Fibroblast of skin of right quadriceps (primary cell): Measurements from ENCODE around the gene CADM2.
"Not testable (repeated sequence)": the region's sequence is repeated elsewhere in the genome, so short reads cannot be mapped to it uniquely, and the experiment has no call there.

Experiments used
- DNase-seq: peaks from one replicate; pipeline ENCODE4 v3.0.0-alpha.2; 2013

The CADM2 gene

GRCh38 chr3:85846940-85847339 is 888.2 kb downstream of the CADM2 start:
- no peak for DNase-seq

DNA sequence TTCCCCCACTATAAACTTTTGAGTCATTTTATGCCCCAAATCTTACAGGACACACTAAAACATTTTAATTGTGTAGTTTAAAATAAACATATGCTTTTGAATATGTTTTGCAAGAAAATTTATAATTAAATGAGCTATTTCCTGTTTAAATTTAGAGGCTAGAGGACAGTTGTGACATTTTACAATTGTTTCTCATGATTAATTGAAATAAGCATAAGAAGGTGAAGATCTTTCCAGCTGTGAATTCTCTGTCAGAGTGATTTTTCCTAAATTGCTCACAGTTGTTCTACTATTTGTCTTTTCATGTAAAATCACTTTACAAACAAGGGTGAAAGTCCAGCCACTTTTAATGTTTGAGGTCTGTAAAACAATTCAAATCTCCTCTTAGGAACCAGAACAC is 892.3 kb downstream of the CADM2 start:
- no peak for DNase-seq

GRCh38 chr3:85853805-85854204 is 895.0 kb downstream of the CADM2 start:
- no peak for DNase-seq

DNA sequence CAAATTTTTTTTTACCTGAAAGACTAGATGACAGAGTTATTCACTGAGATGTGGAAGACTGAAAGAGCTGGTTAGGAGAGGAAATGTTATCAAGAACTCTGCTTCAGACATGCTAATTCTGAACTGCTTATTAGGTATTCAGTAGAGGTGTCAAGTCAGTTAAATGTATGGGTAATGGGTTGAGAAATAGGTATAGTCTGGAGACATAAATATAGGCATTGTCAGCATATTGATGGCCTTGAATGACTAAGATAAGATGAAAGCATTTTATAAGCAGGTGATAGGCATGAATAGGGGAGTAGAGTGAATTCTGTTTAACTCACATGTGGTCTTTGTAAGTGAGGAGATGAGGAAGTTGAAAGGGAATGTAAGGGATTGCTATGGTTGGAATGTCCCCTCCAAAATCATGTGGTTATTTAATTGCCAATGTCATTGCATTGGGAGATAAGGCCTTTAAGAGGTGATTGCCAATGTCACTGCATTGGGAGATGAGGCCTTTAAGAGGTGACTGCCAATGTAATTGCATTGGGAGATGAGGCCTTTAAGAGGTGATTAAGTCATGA is 904.2 kb downstream of the CADM2 start:
- no peak for DNase-seq

- no peak for DNase-seq
Observed at GRCh38 chr3:85864896-85865295, 906.1 kb downstream of the CADM2 start.

GRCh38 chr3:85867072-85867471 is 908.3 kb downstream of the CADM2 start:
- no peak for DNase-seq

DNA sequence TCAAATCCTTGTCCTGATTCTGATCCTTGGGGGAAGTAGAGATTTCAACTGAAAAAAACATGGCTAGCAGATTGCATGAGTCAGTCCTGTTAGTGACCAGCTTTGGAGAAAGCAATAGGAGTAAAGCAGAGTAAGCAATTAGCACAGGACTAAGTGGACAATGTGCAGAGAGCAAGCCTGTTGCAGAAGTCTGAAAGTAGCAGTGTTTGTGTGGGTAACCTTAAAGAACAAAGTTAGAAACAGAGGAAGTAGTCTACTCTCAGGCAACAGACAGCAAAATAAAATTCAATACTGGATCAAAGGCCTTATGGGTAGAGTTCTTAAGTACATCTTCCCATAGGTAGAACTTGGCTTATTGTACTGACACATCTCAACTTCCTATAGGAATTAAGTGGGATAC is 916.8 kb downstream of the CADM2 start:
- DNase-seq = no peak

DNA sequence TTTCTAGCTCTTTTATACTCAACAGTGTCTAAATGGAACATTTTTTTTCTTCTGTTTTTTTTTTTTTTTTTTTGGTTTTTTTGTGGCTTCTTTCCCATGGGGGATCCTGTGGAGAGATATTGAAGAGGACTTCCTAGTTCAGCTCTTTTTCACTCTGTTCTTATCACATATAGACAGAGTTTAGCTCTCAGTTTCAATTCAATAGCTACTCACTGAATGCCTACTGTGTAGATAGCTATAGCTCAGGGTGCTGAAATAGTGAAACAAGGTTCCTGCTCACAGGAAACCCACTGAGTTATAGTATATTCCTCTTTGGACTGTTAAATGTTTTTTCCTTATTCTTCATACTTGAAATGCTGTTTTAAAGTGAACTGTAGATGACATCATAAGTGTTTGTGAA is 918.8 kb downstream of the CADM2 start:
- no peak for DNase-seq

- DNase-seq = no peak
Observed at GRCh38 chr3:85881833-85882393, 923.1 kb downstream of the CADM2 start.

- no peak for DNase-seq
Observed at GRCh38 chr3:85890043-85890555, 931.3 kb downstream of the CADM2 start.

GRCh38 chr3:85903434-85903833 is 944.6 kb downstream of the CADM2 start:
- DNase-seq = no peak

DNA sequence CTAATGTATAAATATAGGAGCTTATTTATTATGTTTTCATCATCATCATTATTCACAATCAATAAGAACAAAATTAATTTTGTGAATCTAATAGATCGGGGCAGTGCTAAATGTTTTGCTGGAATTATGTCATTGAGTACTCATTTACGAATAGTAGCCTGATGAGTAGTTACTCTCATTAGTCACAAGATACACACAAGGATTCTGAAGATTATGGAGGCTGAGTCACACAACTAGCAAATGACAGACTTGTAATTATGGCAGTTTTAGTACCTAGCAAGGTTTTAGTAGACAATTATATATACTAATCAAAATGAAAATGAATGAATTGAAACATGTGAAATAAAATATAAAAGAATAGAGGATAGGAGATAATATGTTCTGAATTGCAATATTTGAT is 954.2 kb downstream of the CADM2 start:
- peak; percentile 38 for DNase-seq

GRCh38 chr3:85922374-85922773 is 963.6 kb downstream of the CADM2 start:
- DNase-seq = no peak

GRCh38 chr3:85930718-85931117 is 971.9 kb downstream of the CADM2 start:
- no peak for DNase-seq

- DNase-seq = no peak
Observed at GRCh38 chr3:85933326-85933725, 974.5 kb downstream of the CADM2 start.

DNA sequence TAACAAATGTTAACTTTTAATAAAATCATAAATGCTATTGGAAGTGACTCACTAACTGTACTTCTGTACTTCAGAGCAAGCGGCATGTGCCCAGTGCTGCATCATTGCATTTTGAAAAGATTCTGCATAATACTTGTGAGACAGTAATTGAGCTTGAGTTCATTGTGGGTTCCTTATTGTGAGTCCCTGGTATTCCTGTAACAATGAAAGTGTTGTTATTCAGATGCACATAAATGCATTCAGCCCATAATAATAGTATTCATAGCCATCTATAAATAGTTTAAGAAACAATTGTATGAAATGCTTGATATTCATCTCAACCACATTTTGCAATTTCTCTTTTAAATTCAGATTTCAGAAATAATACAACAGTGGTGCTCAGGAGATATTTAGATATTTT is 976.4 kb downstream of the CADM2 start:
- DNase-seq = no peak

DNA sequence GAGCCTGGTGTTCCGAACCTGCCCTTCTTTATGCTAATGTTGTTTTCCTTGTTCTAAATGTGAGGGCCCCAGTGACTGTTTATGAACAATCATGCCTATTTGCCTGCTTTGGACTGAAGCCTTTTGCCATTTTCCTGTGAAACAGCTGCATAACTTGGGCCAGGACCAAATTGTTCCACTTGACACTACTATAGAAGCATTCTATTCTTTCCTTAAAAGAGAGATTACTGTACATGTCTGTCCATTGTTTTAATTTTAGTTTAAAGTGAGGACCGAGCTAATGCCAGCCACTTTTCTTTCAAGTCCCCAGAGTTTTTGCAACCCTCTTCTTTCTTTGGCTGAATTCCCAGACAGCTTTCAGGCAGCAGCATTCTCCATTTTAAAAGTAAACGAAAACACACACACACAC is 980.3 kb downstream of the CADM2 start:
- DNase-seq = peak; percentile 2

DNA sequence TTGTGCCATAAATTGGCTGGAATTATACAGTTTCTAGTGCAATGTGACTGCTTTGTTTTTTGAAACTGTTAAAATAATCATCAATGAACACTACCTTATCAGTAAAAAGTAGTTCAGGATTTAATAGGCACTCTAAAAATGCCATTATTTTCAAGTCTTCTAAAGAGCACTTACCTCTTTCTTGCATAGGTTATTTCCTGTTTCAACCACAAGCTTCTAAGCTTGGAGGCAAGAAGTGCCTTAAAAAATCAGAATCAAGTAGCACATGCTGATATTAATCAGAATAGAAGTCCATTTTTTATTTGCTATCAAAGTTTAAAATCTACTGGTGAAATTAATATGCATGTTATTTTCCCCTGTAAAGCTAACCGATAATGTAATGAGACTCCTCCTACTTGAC is 991.6 kb downstream of the CADM2 start:
- DNase-seq = no peak

GRCh38 chr3:85960793-85961192 is 1002.0 kb downstream of the CADM2 start:
- DNase-seq = no peak

DNA sequence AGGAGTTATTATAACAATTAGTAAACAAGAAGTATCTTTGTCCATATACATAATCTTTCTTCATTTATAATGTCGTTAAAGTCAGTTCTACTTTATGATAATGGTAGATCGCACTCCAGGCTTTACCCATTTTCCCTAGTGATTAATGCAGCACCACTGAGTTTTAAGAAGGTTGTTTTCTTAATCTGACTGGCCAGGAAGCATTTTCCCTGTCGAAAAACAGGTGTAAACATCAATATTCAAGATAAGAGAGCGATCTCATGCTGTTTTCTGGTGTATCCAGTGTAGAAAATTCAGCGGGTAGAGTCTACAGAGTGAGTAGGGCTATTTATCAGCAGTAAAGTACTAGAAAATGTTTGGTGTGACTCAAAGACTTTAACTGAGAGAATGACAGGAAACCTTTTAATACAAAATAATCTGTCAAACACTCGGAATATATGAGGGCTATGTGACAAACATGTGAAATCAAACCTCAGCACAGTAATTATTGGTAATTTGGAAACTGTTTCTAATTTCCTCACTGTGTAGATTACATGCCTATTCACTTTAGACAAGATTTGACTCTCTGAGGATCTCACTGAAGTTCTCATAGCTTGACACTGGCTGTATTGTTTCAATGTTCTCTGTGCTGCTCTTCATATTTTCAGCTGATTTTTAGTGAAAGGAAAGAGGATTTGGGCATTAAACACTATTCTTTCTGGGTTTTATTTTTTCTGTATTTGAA is 1019.0 kb downstream of the CADM2 start:
- DNase-seq = no peak

- no peak for DNase-seq
Observed at GRCh38 chr3:85979034-85979433, 1020.2 kb downstream of the CADM2 start.

DNA sequence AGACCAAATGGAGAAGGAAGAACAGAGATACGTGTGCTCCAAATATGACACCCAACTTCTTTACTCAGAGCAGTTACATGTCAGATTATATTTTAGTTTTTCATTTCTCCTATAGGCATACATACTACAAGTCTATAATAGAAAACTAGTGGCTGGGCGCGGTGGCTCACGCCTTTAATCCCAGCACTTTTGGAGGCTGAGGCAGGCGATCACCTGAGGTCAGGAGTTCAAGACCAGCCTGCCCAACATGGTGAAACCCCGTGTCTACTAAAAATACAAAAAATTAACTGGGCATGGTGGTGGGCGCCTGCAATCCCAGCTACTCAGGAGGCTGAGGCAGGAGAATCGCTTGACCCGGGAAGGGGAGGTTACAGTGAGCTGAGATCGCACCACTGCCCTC is 1030.8 kb downstream of the CADM2 start:
- not testable (repeated sequence) for DNase-seq

GRCh38 chr3:86029590-86029989 is 1070.8 kb downstream of the CADM2 start:
- DNase-seq = no peak

GRCh38 chr3:86037916-86038315 is 1079.1 kb downstream of the CADM2 start:
- DNase-seq = no peak
